Fibroblast of skin of left biceps (primary cell): ENCODE results near the gene BMS1.
"Not testable (repeated sequence)": the region's sequence is repeated elsewhere in the genome, so short reads cannot be mapped to it uniquely, and the experiment has no call there.

Source experiments
- DNase-seq, 2 experiments: peaks; one replicate each; pipeline ENCODE4 v3.0.0-alpha.2; 2013; ENCODE audit warnings: low read depth in 2 of 2

Gene BMS1

DNA sequence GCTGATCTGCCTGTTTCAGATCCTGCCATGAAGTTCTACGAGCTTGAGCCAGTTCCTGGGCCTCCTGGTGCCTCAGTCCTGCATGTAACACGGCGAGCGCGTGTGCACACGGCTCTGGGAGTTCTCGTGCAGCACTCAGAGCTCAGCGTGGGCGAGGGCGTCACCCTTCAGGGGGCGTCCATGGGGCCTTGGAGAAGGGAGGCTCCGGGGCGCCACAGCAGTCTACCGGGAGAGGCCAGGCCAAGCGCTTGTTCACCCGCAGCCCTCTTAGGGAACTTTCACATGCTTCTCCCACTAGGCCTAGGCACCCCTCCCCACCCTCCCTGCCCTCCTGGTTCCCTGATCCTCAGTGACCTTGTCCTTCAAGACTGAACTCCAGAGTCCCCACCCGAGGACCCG lies 83.1 kb downstream of the BMS1 start:
- no peak for DNase-seq

DNA sequence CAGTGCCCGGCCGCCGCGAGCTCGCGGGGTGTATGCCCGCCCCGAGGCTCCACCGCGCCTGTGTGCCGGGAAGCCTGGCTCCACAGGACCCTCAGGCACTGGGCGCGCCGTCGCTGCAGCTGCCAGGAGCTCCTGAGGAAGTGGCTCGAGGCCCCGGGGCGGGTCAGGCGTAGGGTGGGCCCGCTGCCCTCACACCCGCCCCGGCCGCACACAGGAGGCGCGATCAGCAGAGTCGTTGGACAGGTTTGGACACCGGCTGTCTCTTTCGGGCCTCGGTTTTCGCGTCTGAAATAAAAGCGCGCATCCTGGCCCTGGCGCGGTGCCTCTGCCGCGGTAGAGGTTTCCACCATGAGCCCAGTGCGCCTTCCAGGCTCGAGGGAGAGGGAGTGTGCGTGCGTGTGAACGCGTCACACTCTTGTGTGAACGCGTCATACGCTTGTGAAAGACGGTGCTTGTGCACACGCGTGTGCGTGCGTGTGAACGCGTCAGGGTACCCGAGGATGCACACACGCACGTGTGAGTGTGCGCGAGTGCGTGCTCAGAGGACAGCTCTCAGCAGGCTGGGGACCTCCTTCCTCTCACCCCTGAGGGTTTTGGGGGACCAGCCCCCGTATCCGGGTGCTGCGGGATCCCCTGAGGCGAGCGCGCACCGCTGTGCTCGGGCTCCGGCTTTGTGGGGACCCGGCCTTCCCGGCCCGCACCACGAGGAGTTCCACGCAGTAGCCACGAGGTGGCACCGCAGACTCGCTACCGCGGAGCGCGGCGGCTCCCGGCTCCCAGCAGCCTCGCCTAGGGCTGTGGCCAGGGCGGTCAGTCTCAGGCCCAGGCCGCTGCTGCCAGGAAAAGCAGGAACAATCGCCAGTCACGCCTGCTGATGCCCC lies 83.8 kb downstream of the BMS1 start:
- peak in 1 of 2 experiments; percentile 5 for DNase-seq

DNA sequence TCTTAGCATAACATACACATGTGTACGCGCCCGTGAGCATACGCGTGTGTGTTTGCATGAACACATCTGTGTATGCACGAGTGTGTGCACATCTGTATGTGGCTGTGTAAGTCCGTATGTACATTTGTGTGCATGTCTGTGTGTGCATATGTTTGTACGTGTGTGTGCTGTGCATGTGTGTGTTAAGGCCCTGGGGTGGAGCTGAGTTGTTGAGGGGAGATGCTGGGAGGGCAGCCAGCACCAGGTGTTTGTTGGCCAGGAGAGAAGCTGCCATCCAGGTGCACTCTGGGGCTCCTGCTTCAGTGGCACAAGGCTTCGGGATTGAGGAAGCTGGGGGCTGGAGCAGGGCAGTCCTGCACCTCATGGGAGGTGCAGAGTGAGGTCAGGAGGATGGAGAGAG lies 85.0 kb downstream of the BMS1 start:
- no peak for DNase-seq

DNA sequence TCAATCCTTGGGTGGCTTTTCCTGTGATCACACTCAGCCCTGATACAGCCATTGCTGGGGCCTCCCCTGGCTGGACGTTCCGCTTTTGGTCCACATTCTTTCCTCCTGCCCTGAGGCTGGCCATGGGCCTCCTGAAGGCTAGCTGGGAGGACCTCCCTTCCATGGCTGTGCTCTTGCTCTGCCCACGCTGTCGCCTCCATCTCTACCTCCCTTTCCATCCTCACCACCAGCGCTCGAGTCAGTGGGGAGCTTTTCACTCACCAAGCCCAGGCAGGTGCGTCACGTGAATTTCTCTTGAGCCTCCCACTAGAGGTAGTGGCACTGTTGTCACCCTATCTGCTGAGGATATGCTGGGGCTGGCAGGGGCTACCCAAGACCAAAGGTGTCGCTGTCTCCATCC lies 85.9 kb downstream of the BMS1 start:
- DNase-seq: no peak

DNA sequence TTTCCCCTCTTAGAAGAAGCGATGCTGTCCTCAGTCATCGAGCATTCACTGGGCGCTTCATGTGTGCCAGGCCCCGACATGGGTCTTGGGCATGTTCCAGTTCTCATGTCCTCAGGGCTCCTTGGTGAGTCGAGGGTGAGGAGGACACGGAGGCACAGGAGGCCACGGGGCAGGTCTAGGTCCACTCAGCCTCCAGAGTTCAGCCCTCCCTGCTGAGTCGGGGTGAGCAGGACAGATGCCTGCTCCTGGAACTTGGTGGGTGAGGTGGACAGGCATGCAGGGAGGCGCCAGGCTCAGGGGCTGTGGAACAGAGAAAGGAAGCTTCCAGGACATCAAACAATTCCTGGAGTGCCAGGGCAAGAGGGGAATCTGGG lies 87.4 kb downstream of the BMS1 start:
- no peak for DNase-seq

DNA sequence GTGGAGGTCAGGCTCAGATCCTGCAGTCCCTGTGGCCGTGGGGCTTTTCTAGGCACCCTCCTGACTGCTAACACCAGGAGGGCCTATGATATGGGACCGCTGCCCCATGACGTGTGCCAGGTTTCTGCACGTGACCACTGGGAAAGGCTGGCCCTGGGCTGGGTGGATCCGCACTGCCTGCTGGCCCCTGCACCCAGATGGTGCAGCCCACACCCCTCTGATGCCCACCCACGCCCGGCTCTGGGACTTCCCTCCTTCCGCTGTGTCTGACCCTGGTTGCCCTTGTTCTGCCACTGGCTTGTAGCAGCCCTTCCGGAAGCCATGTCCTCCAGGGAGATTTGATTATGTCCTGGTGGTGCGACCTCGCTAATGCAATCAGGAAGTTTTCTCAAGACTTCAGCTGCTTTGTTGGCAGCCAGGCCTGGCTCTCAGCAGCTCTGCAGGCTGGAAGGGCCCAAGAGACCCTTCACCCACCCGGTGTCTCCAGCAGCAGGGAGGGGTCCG lies 88.6 kb downstream of the BMS1 start:
- not testable (repeated sequence) for DNase-seq

DNA sequence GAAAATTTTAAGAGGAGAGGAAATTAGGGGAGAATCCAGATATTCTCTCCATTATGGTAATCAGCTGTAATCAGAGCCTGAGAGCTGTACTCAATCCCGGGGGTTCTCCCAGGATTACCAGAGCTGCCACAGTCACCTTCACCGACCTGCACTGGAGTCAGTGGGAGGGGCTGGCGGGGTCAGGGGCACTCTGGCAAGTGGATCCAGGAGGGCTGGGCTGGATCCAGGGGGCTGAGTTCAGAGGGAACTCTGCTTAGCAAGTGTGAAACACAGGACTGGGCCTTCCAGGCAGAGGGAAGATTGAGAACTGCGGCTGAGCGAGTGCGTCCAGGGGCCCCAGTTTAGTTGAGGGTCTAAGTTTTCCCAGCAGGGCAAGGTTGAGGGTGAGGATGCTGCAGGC lies 89.2 kb downstream of the BMS1 start:
- no peak for DNase-seq

DNA sequence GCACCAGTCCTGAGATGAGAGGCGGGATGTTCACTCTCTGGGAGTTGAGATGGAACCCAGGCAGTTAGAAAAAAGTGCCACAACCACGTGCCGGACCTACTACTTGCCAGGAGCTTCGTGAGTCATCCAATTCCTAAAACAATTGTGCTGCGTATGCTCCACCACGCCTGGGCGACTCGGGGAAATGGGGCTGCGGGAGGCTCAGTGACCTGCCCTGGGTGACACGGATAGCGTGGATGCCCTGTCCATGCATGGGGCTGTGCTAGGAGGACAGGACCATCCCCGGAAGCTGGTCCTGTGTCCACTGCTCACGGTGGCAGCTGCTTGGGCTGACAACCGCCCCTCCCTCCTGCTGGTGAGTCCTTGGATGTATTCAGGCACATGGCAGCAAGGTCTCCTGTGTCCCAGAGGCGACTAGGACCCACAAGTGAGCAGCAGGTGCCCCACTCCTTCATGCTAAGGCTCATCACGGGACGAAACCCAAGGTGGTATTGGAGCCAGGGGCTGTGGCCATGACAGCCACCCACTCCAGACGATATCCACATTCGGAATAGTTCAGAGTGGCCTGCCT lies 90.4 kb downstream of the BMS1 start:
- no peak for DNase-seq

DNA sequence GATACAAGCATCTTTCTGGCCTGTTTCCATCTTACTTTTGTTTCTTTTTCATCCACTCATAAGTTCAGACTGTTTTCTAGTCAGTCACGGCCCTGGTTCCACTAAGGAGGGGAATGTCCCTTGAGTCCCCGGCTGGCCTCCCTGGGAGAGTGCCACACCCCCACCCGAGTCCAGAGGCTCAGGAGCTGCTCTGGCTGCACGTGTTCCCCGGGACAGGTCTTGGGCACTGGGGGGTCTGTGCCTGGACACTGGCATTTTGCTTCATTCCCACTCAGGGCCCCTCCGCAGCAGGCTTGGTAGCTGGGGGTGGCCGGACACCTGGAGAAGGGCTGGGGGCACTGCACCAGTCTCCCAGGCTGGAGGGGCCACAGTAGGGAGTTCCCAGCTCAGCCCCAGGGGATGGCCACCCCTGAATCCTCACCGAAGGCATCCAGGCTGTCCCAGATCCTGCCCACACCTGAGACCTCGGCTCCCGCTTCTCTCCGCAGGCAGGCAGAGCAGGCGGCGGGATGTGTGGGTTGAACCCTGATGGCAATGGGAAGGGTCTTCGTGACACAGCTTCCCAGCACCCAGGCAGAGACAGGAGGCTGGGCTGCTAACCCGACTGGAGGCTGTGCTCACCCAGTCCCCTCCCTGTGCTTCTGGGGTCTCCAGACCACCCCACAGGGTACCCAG lies 92.3 kb downstream of the BMS1 start:
- no peak for DNase-seq

DNA sequence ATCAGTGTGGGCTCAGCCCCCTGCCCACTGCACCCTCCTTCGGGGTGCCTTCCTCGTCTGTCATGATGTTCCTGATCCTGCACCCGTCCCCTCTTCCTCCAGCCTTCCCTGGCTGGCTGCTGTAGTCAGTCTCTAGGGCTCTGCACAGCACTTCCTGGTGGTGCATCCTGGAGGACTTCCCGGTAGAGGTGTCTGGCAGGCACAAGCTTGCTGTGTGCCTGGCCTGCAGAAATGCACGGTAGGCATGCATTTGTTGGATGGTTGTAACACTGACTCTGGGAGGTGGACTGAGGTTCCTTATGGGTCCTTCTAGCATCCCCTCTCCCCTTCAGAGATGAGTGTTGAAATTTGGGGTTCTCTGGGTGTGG lies 92.8 kb downstream of the BMS1 start:
- no peak for DNase-seq

DNA sequence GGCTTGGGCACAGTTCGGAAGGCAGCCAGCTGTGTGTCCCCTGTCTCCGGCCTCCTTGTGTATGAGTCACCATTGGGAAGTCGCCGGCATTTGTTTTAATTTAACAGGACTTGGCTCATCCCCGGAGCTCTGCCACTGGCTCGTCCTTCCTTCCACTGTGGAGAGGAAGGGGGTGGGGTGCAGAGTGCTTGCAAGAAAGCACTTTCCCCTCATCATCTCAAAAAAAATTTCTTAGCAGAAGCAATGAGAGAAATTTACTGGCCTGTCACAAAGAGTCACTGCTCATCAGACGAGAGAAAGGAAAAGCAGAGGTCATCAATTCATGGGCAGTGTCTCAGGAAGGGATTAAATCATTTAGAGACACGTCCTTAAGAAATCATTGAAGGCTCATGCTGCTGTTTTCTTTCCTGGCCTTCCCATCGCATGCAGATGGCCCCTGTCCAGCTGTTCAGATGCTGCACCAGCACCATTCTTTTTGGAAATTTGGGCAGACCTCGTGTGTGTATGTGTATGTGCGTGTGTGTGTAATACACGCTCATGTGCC lies 93.3 kb downstream of the BMS1 start:
- no peak for DNase-seq

DNA sequence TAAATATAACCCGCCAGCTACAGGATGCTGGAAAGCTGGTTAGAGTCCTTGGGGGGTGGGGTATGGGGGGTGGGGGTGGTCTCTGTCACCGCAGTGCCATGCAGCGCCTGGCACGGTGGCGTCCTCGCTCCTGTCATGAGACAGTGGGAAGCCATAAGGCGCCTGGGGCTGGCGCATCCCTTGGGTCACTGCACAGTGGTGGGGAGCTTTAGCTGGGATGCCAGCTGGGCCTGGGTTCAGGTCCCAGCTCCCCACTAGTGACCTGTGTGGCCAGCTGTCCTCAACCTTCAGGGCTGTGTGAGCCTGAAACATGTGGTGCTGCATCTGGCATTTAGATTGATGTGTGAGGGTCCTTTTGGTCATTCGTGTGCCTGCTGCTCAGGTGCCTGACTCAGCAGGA lies 93.9 kb downstream of the BMS1 start:
- DNase-seq: no peak

DNA sequence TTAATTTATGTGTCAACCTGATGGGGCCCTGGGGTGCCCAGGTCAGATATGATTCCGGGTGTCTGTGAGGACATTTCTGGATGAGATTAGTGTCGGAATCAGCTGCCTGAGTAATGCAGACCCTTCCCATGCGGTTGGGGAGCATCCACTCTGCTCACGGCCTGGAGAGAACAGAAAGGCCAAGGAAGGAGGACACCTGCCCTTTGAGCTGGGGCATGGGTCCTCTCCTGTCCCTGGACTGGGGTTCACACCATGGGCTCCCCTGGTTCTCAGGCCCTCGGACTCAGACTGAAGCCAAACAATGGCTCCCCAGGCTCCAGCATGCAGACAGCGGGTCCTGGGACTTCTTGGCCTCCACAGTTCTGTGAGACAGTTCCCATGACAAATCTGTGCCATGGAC lies 94.3 kb downstream of the BMS1 start:
- no peak for DNase-seq

DNA sequence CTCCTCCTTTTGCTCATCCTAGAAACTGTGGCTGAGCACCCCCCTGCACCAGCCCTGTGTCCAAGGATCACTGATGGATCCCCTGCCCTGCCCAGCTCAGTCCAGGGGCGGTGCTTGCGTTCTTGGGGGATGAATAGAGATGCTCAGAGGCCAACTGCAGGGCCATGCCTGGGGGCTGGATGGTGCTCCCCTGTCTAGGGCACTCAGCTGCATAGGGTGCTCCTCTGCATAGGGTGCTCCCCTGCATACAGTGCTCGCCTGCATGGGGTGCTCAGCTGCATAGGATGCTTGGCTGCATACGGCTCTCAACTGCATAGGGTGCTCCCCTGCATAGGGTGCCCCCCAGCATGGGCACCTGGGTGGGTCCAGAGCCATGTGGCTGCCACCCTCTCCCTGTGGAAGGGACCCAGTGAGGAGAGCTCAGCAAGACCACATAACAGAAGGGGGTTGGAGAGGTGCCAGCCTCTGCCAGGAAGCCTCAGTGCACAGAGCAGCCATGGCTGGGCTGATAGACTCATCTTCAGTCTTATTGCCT lies 95.0 kb downstream of the BMS1 start:
- DNase-seq: no peak

DNA sequence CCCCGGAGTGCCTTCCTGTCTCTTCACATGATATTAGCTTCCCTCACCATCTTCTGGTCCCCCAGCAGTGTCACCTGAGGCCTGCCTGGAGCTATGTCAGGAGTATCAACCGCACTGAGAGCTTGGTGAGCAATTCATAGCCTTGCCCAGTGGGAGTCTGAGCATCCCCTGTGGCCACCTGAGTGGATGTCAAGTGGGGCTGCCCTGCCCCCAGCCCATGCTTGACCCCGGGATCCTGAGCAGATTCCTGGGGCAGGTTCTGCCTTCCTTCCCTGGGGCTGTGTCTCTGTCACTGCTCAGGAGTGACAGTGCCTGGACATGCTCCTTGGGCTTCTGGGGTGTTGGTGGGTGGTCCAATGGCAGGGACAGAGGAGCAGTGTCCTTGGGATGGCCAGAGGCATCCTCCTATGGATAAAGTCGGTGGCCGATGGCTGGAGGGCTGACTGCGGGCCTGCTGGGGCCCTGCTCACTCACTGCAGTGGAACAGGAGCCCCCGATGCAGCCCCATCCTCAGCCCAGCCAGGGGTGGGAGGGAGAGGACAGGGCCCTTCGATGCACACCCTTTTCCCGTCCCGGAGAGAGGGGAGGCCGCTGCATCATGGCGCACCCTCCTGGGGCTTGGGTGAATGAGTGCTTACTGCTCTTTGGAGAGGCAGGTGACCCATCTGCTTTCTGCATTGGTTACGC lies 95.7 kb downstream of the BMS1 start:
- no peak for DNase-seq

DNA sequence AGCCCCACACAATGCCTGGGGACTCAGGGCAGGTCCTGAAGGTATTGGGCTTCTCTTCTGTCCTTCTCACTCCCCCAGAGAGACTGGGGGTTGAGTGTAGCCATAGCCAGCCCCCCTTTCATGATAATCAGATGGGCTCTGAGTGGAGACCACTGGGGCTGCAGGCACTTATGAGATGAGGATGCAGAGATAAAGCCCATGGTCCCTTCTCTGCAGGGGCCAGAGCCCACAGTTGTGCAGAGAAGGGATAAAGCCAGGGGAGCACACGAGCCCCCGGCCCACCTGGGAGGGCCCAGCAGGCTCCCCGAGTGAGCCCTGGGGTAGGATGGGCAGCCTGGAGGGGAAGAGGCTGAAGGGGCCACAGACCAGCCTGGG lies 96.2 kb downstream of the BMS1 start:
- no peak for DNase-seq

DNA sequence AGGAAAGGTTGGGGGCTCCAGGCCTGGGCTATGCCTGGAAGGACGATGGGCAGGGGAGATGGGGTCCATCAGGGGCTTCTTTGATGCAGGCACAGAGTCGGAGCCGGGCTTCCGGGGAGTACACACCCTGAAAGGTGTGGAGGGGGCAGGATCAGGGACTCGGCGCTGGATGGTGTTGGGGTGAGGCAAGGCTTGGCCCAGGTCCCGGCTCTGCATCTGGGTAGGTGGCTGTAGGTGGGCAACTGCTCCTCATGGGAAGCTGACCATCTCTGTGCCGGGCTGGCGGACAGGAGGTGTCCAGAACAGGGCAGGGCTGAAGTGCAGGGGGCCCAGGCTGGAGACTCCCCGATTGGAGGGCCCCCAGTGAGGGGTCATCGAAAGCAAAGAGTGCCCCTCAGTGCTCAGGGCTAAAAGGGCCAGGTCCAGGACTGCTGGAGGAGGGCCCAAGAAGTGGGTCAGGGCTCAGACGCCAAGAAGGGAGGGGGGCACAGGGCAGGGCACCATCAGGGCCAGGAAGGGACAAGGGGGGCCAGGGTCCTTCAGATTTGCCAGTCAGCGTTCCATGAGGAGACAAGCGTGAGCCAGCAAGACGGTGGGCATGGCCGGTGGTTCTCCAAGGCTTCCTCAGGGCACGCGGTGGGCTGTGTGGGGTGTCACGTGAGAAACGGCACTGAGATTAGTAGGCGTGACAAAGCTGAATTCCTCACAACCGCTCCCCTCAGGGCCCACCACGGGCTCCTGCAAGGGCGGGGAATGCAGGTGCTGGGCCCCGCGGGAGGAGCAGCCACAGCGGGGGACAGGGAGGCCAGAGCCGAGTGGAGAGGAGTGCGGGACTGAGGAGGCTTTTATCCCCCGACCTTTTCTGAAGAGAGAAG lies 97.0 kb downstream of the BMS1 start:
- no peak for DNase-seq

DNA sequence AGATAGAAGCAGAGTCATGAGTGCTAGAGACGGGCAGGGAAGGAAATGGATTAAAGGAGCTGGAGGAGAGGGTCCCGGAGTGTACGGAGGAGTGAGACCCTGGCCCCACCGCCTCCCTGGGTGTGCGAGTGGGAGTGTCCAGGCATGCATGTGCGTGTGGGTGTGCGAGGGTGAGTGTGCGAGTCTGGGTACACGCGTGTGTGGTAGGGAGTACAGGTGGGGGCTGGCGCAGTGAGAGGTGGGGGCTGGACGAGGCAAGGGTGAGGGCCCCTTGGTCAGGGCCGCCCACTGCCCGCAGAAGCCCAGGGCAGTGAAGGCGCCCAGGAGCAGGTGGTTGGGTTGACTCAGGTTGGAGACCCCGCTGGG lies 97.6 kb downstream of the BMS1 start:
- no peak for DNase-seq

DNA sequence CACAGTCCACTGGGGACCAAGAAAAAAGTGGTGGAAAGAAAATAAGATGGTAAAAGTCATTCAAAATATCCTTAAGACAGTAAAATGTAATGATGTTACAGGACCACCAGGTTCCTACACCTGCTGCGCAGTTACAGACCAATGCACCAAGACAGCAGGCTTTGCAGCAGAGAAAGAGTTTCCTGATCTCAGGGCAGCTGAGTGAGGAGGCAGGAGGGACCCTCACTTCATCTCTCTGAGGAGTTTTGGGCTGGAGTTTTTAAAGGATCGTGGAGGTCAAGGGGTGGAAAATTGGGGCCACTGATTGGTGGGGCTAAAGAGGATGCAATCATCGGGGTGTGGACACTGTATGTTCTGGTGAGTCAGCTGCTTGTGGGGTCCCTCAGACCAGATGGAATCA lies 100.0 kb downstream of the BMS1 start:
- DNase-seq: no peak
